HG03558 (cell line): Measurements from ENCODE around the gene PEX10.

ENCODE experiments used
- ATAC-seq: cut with Tn5 transposase; IDR thresholded peaks from one replicate; pipeline ENCODE4 v1.9.1; 2021; ENCODE audit warnings: moderate number of reproducible peaks; ENCODE audit not compliant: unreplicated experiment; ENCODE audit errors: extremely low read depth

Gene PEX10

GRCh38 chr1:2378441-2378851, 33.9 kb downstream of the PEX10 start:
- no peak for ATAC-seq

- ATAC-seq: no peak
These were observed 34.5 kb downstream of the PEX10 start for GRCh38 chr1:2377751-2378440.

- ATAC-seq: no peak
These were observed 35.3 kb downstream of the PEX10 start for GRCh38 chr1:2376931-2377672.

- ATAC-seq: no peak
These were observed 36.1 kb downstream of the PEX10 start for GRCh38 chr1:2376261-2376741.

GRCh38 chr1:2375923-2376260, 36.5 kb downstream of the PEX10 start:
- ATAC-seq: no peak

GRCh38 chr1:2375246-2375922, 37.0 kb downstream of the PEX10 start:
- no peak for ATAC-seq

GRCh38 chr1:2374252-2375155, 37.9 kb downstream of the PEX10 start:
- no peak for ATAC-seq

GRCh38 chr1:2373551-2374251, 38.7 kb downstream of the PEX10 start:
- ATAC-seq: no peak

GRCh38 chr1:2372551-2373490, 39.5 kb downstream of the PEX10 start:
- no peak for ATAC-seq

- no peak for ATAC-seq
These were observed 44.2 kb downstream of the PEX10 start for GRCh38 chr1:2368053-2368744.

GRCh38 chr1:2363847-2364513, 48.4 kb downstream of the PEX10 start:
- no peak for ATAC-seq

- no peak for ATAC-seq
These were observed 51.6 kb downstream of the PEX10 start for GRCh38 chr1:2360588-2361364.

GRCh38 chr1:2358651-2359640, 53.4 kb downstream of the PEX10 start:
- no peak for ATAC-seq

- no peak for ATAC-seq
These were observed 54.3 kb downstream of the PEX10 start for GRCh38 chr1:2358072-2358471.
